Endodermal cell (in vitro differentiated cells): Measurements from ENCODE around the gene PIK3R5. TPM values are rescaled to one million over a fixed set of nuclear protein-coding genes. Genes with fewer than 3 reads are reported as not detected.

Experiments
- DNase-seq: peaks from one replicate; pipeline ENCODE4 v3.0.0-alpha.2; 2017
- H3K27ac ChIP-seq: 2 replicates; pipeline ENCODE4 v1.5.1; 2013; ENCODE audit warnings: mild to moderate bottlenecking, low read depth, low read length, moderate library complexity
- H3K27me3 ChIP-seq: 2 replicates; pipeline ENCODE4 v1.6.1; 2013; ENCODE audit warnings: mild to moderate bottlenecking, low read length, moderate library complexity; ENCODE audit not compliant: insufficient read depth, control insufficient read depth, poor library complexity, severe bottlenecking
- H3K36me3 ChIP-seq: 2 replicates; pipeline ENCODE4 v1.7.0; 2013; ENCODE audit warnings: mild to moderate bottlenecking, low read length, moderate library complexity; ENCODE audit not compliant: control insufficient read depth, insufficient read depth
- H3K4me1 ChIP-seq: one replicate; pipeline ENCODE4 v1.7.0; 2013; ENCODE audit warnings: low read length; ENCODE audit not compliant: control insufficient read depth, insufficient read depth
- H3K4me3 ChIP-seq: 2 replicates; pipeline ENCODE4 v1.5.1; 2013; ENCODE audit warnings: mild to moderate bottlenecking, low read length, moderate library complexity
- H3K9ac ChIP-seq: 2 replicates; pipeline ENCODE4 v1.6.1; 2013; ENCODE audit warnings: mild to moderate bottlenecking, low read length, moderate library complexity; ENCODE audit not compliant: poor library complexity, severe bottlenecking; ENCODE audit errors: extremely low read depth
- H3K9me3 ChIP-seq: 2 replicates; pipeline ENCODE4 v1.6.1; 2013; ENCODE audit warnings: mild to moderate bottlenecking, low read length, moderate library complexity; ENCODE audit not compliant: control insufficient read depth
- H3K27ac Mint-ChIP-seq: 2 replicates; pipeline ENCODE4 v1.8.0; 2020; ENCODE audit warnings: mixed read lengths
- H3K27me3 Mint-ChIP-seq: 2 replicates; pipeline ENCODE4 v1.8.0; 2021; ENCODE audit warnings: mild to moderate bottlenecking, mixed read lengths; ENCODE audit not compliant: insufficient read depth
- H3K36me3 Mint-ChIP-seq: 2 replicates; pipeline ENCODE4 v1.8.0; 2020; ENCODE audit warnings: low read depth, mixed read lengths
- H3K4me1 Mint-ChIP-seq: 2 replicates; pipeline ENCODE4 v1.8.0; 2020; ENCODE audit warnings: mixed read lengths
- H3K4me3 Mint-ChIP-seq: 2 replicates; pipeline ENCODE4 v1.8.0; 2020; ENCODE audit warnings: mild to moderate bottlenecking, moderate library complexity, mixed read lengths
- H3K9me3 Mint-ChIP-seq: 2 replicates; pipeline ENCODE4 v1.8.0; 2020; ENCODE audit warnings: mild to moderate bottlenecking, mixed read lengths
- CTCF ChIP-seq: fragments of 200-600 bp; sonication (generic); conservative IDR thresholded peaks from 2 replicates; pipeline ENCODE4 v1.5.0; 2021; ENCODE audit warnings: antibody characterized with exemption, mild to moderate bottlenecking
- WGBS, 2 experiments: methylation state at CpG; one replicate each; pipeline versions ENCODE4 v1.1.5 to v1.1.7; 2013; ENCODE audit warnings: missing lambda C conversion rate in 2 of 2, mixed read lengths in 1 of 2; ENCODE audit not compliant: insufficient coverage in 1 of 2, insufficient read length in 1 of 2; 5-methylcytosine and 5-hydroxymethylcytosine counted together
- total RNA-seq, 2 donors: library from RNA; stranded (reverse); fragmentation: NEBNext Ultra II Directional in 1 of 2; extraction: Animal tissue kit (Norgen Biotek cat#: 25700) in 1 of 2; gene quantifications; 2 replicates in 1 of 2; 3 replicates in 1 of 2; pipeline ENCODE4 v1.2.1, GENCODE V29; 2021

The PIK3R5 gene
- total RNA-seq, 2 donors from 2014 or later: 10.4 to 37.0 TPM

DNA sequence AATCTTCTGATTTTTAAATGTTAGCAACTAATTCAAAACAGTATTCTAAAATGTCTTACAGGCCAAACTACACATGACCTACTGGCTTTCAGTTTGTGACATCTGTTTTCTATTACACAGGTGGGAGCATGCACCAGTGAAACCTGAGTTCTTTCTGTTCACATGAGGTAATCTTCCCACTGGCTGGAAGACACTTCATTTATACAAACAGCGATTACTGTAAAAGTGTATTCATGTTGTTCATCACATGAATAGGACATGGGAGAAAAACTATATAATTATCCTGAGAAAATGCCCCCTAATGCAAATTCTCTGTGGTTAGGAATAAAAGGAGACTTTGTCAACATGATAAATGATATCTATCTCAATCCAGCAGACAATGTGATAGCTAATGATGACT lies 11.1 kb upstream of the PIK3R5 start:
- TF ChIP-seq CTCF: no peak
- Mint-ChIP-seq H3K27me3 (peaks cover 4% of the 10 kb centered on the region), H3K36me3 (no peaks in the 10 kb centered on the region), H3K4me1 (no peaks in the 10 kb centered on the region), H3K4me3 (no peak overlapping the region), H3K9me3 (peaks cover 8% of the 10 kb centered on the region), H3K27ac (no peak overlapping the region)
- no peak overlapping the region for H3K27ac ChIP-seq
- H3K36me3 ChIP-seq: no peaks in the 10 kb centered on the region
- no peak overlapping the region for H3K4me3 ChIP-seq
- 100% methylated on average over 1 of the region's 1 CpG; no CpG with 5 or more reads in 1 of the 2 experiments for WGBS, 2 experiments
- H3K9ac ChIP-seq: no peak overlapping the region
- no peaks in the 10 kb centered on the region for H3K4me1 ChIP-seq
- DNase-seq: no peak
- H3K9me3 ChIP-seq: no peaks in the 10 kb centered on the region
- H3K27me3 ChIP-seq: no peaks in the 10 kb centered on the region

GRCh38 chr17:8975091-8975725 lies 9.7 kb upstream of the PIK3R5 start:
- H3K4me3 ChIP-seq: no peak overlapping the region
- Mint-ChIP-seq H3K36me3 (no peaks in the 10 kb centered on the region), H3K4me3 (no peak overlapping the region), H3K27me3 (peaks cover 12% of the 10 kb centered on the region), H3K4me1 (no peaks in the 10 kb centered on the region), H3K9me3 (peaks cover 20% of the 10 kb centered on the region), H3K27ac (no peak overlapping the region)
- H3K27ac ChIP-seq: no peak overlapping the region
- DNase-seq: no peak
- no peaks in the 10 kb centered on the region for H3K36me3 ChIP-seq
- H3K9ac ChIP-seq: no peak overlapping the region
- 82 to 90% methylated on average over 5 to 7 of the region's 9 CpGs for WGBS, 2 experiments
- peaks cover 3% of the 10 kb centered on the region for H3K27me3 ChIP-seq
- no peak for TF ChIP-seq CTCF
- H3K9me3 ChIP-seq: no peaks in the 10 kb centered on the region
- H3K4me1 ChIP-seq: no peaks in the 10 kb centered on the region

GRCh38 chr17:8969901-8970300 lies 4.4 kb upstream of the PIK3R5 start:
- H3K4me1 Mint-ChIP-seq: no peaks in the 10 kb centered on the region
- no peak overlapping the region for H3K4me3 ChIP-seq
- H3K27ac ChIP-seq: no peak overlapping the region
- peaks cover 28% of the 10 kb centered on the region for H3K27me3 ChIP-seq
- H3K9me3 Mint-ChIP-seq: peaks cover 38% of the 10 kb centered on the region
- no peak overlapping the region for H3K9ac ChIP-seq
- peaks cover 17% of the 10 kb centered on the region for H3K36me3 Mint-ChIP-seq
- no peak overlapping the region for H3K4me3 Mint-ChIP-seq
- no peaks in the 10 kb centered on the region for H3K4me1 ChIP-seq
- H3K27me3 Mint-ChIP-seq: peaks cover 39% of the 10 kb centered on the region
- DNase-seq: no peak
- WGBS, 2 experiments: 75 to 96% methylated on average over 1 to 2 of the region's 2 CpGs
- H3K27ac Mint-ChIP-seq: no peak overlapping the region
- no peaks in the 10 kb centered on the region for H3K9me3 ChIP-seq
- H3K36me3 ChIP-seq: no peaks in the 10 kb centered on the region
- no peak for TF ChIP-seq CTCF
